ENCODE data around the gene NRP2.

The NRP2 gene

GRCh38 chr2:205732314-205732713, 50.0 kb downstream of the NRP2 start:
- no peak for DNase-seq (ENCODE audit: low read depth)

DNA sequence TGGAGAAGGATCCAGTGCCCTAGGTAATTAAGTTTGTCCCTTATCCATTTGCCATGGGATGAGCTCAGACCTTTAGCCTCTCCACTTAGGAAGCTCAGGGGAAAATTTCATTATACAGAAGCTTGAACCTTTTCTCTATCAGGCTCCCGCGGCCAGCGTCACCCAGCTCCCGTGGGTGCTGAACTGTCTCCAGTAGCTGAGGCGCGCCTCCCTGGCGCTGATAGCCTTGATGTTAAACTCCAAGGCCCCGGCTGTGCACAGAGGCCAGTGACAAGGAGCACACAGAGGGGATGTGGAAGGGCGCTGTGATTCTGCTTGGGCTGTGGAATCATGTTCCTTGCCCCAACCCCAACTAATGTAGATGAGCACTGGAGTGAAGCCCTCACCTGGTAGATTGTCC, 50.8 kb downstream of the NRP2 start:
- DNase-seq (ENCODE audit: low read depth), result no peak

DNA sequence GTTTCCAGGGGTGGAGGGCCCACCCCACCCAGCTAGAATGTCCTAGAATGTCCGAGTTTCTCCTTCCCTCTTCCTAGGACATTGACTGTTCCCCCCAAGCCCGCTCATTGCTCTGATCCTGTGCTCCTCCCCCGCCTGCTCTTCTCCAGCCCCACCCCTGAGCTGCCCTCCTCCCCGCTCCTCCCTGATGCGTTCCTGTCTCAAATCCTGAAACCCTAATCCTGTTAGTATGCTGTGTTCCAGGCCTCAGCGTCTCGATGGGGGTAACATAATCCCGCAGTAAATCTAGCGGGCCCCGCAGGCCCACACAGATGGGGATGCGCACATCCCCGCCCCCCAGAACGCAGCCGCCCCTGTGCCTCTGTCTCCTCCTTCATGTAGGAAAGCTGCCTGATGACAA, 51.3 kb downstream of the NRP2 start:
- no peak for DNase-seq (ENCODE audit: low read depth)

DNA sequence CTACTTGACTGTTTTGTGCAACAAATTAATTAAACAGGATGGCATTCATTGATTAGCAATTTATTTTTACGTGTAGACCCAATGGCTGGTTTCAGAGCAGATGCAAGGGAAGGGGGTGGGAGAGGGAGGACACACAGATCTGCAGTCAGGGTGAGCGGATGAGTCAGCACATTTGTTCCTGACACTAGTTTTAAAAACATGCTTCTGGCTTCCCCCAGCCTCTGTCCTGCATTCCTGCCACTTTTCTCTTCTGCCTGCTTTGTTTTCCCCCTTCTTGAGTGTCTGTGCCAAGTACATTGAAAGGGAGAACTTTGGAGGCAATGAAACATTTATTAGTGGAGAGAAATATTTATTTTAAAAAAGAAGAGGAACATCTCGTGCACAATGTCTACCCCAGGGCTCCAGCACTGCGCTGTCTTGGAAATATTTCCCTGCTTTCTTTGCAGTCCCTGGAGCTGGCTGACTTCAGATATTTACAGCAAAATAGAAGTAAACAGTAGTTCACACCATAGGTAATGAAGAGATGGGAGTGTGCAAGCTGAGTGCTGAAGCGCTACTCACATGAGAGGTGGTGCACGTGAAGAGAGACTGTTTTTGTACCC, 52.2 kb downstream of the NRP2 start:
- DNase-seq (ENCODE audit: low read depth), result no peak

DNA sequence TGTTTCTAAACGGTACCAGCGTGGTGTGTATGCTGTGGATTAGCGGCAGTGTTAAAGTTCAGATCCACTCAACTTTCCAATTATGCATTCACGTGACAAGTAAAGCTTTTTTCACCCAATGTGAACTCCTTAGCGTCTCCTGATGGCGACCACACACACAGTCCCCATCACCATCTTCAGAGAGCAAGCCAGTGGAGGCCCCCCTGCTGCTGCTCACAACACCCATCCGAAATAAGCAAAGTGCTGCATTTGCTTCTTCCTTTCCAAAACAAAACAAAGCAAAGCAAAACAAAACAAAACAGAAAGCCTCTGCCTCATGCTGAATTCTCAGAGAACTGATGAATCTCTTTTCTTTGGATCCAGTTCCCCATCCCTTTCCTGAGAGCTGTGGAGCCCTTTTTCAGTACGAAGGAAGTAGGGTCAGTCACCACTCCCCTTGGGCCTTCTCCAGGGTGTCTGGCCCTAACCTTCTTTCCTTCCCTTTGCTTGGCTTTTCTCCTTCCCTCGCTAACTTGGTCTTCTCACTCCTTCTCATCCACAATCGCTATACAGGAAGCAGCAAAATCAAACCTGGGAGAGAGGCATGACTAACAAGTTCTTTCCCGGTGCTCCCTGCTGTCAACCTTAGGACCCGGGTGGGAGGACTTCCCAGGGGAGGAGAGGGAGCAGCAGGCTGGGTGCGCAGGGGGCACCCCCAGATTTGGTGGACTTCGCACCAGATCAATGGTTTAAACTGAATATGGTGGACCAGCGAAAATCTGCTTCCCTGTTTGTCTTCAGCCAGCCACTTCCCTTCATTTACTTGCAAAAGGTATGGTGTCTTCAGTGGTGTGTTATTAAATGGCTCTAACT, 56.0 kb downstream of the NRP2 start:
- no peak for DNase-seq (ENCODE audit: low read depth)

DNA sequence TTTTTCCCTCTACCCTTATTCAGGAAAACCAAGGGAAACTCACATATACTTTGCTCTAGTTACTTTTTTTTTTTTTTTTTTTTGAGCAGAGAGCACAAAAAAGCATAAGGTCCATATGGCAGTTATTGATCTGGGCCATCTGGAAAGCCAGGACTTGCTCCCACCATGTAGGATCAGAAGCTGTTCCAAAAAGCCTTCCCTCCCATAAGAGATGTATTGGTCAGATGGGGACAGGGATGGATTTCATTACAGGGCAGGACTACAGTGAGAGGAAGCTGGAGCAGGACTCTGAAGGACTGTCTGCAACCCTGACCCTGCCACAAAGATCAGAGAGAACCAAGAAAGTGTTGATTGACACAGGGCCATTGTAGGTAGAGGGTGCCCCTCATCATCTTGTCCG, 57.3 kb downstream of the NRP2 start:
- DNase-seq (ENCODE audit: low read depth), result no peak

DNA sequence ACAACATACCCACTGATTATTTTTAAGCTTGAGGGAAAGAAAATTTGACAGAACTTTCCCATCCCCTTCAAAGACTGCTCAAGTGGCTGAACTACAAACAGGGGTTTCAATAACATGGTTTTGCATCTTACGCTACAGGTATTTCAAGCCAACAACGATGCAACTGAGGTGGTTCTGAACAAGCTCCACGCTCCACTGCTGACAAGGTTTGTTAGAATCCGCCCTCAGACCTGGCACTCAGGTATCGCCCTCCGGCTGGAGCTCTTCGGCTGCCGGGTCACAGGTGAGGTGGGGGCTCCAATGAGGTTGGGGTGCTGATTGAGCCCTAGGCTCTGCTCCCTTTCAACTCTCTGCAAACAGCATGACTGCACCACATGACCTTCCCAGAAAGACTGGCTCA, 58.1 kb downstream of the NRP2 start:
- no peak for DNase-seq (ENCODE audit: low read depth)

GRCh38 chr2:205741256-205741978, 59.1 kb downstream of the NRP2 start:
- DNase-seq (ENCODE audit: low read depth), result no peak

DNA sequence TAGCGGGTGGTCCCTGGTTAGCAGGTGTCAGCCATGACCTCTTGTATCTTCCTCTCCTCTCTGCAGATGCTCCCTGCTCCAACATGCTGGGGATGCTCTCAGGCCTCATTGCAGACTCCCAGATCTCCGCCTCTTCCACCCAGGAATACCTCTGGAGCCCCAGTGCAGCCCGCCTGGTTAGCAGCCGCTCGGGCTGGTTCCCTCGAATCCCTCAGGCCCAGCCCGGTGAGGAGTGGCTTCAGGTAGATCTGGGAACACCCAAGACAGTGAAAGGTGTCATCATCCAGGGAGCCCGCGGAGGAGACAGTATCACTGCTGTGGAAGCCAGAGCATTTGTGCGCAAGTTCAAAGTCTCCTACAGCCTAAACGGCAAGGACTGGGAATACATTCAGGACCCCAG, 60.8 kb downstream of the NRP2 start:
- DNase-seq (ENCODE audit: low read depth), result no peak

- DNase-seq (ENCODE audit: low read depth), result no peak
These were observed 61.8 kb downstream of the NRP2 start for GRCh38 chr2:205744074-205744591.

DNA sequence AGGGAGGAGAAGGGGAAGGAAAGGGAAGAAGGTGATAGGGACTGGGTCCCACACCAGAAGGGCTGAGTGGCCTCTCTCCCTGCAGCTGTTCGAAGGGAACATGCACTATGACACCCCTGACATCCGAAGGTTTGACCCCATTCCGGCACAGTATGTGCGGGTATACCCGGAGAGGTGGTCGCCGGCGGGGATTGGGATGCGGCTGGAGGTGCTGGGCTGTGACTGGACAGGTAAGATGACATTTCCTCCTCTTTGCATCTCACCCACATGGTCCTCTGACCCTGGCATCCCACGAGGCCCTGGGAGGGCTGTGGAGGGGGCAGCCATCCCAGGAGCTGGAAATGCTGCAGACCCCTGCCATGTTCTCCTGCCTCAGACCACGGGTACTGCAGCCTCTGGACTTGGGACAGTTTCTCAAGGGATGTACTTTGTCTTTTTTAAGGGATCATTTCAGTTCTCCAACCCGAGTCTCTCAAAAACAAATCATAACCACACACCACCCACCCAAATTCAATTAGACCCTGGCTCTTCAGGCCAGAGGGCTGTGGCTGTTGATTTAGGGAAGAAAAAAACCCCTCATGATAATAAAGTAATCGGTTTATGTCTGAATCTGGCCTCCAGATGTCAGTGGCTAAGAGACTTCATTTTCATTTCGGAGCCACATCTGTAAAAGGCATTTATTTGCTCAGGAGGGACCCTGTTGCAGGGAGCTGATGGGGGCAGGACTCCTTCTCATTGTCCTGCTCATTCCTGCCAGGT, 63.5 kb downstream of the NRP2 start:
- DNase-seq (ENCODE audit: low read depth), result no peak

- DNase-seq (ENCODE audit: low read depth), result no peak
These were observed 64.1 kb downstream of the NRP2 start for GRCh38 chr2:205746420-205746785.

DNA sequence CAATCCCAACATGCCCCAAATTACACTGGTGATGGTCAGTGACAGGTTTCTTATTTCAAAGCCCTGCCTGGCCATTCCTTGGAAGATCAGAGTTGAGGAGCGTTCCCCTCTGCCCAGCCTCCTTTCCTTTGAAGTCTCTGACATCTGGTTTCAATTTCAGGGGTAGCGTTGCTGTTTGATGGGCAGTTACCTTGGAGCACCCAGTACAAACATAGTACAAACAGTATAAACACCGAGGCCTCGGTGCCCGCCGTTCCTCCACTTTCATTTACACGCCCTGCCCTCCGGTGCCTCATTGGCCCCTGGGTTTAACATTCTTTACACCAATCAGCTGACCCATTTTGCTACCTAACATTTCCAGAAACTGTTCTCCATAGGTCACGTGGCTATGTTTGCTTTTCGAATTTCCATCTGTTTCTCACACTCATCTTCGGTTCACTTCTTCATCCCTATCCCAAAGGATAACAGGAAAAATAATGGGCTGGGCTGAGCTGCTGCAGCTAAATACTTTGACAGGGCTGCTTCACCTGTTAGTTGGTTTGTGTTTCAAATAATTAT, 65.6 kb downstream of the NRP2 start:
- no peak for DNase-seq (ENCODE audit: low read depth)

- DNase-seq (ENCODE audit: low read depth), result no peak
These were observed 66.3 kb downstream of the NRP2 start for GRCh38 chr2:205748639-205749038.

- DNase-seq (ENCODE audit: low read depth), result no peak
These were observed 66.8 kb downstream of the NRP2 start for GRCh38 chr2:205749078-205749477.

DNA sequence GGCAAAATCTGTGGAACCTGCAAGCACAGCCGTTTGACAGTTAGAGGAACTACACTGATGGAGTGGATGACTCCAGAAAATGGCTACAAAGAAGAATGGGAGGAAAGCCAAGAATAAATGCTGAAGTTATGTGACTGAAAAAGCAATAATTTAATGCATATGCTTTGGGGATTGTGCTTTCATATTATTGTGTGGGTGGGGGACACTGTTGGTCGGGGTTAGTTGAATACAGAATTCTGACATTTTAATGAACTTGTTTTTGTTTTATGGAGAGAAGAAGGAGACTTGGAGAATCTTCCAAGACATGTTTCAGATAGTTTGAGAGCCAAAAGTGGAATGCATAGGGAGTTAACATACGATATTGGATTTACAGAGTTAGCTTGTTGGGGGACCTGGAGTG, 68.5 kb downstream of the NRP2 start:
- no peak for DNase-seq (ENCODE audit: low read depth)

GRCh38 chr2:205751569-205752031, 69.3 kb downstream of the NRP2 start:
- DNase-seq (ENCODE audit: low read depth), result no peak

GRCh38 chr2:205752296-205752820, 70.1 kb downstream of the NRP2 start:
- no peak for DNase-seq (ENCODE audit: low read depth)

GRCh38 chr2:205752924-205753323, 70.6 kb downstream of the NRP2 start:
- DNase-seq (ENCODE audit: low read depth), result no peak

- no peak for DNase-seq (ENCODE audit: low read depth)
These were observed 72.1 kb downstream of the NRP2 start for GRCh38 chr2:205754285-205754923.

DNA sequence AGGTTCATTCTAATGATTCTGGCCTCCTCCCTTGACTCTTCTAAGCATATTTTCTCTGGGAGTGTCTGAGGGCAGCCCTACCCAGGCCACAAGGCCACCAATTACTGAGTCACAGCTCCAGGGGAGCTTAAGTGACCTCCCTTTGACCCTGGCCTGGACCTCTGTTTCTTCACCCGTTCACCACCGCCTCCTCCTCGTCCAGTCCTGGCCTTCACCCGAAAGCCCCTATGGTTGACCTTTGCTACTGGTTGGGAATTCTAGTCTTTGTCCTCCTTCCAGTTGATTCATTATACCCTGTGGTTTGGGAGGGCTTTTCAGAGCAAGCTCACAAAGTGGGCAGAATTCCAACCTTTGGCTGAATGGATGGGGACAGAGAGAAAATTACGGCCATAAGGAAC, 72.6 kb downstream of the NRP2 start:
- DNase-seq (ENCODE audit: low read depth), result no peak
